K562 (cell line): Measurements from ENCODE around the gene IDNK.
A peak's percentile ranks its signal among the peaks of the same experiment; 100 is the strongest.

Experiments
- BHLHE40 ChIP-seq: IDR thresholded peaks from 2 replicates; pipeline ENCODE4 v1.6.1; 2011; ENCODE audit warnings: low read length, improper control_type of control experiment
- MAFG ChIP-seq: fragments of 450-650 bp; conservative IDR thresholded peaks from 2 replicates; pipeline ENCODE4 v1.6.1; 2016; ENCODE audit warnings: missing genetic modification characterization, missing compliant biosample characterization
- NCOR1 ChIP-seq: fragments of 450-650 bp; IDR thresholded peaks from 2 replicates; pipeline ENCODE4 v1.6.1; 2016; ENCODE audit warnings: mild to moderate bottlenecking, moderate library complexity
- RFX1 ChIP-seq: fragments of 450-650 bp; IDR thresholded peaks from 2 replicates; pipeline ENCODE4 v1.6.1; 2016; ENCODE audit warnings: mild to moderate bottlenecking, moderate library complexity
- XRCC5 ChIP-seq: fragments of 200-400 bp; formaldehyde crosslinking; IDR thresholded peaks from 2 replicates; pipeline ENCODE4 v1.6.1; 2017; ENCODE audit warnings: low read depth, mild to moderate bottlenecking, low read length
- YY1 ChIP-seq, 3 experiments: IDR thresholded peaks; 2 replicates each; pipeline ENCODE4 v1.6.1; 2011; ENCODE audit warnings: low read length in 2 of 3, mild to moderate bottlenecking in 2 of 3, moderate library complexity in 2 of 3, borderline replicate concordance in 1 of 3, control low read depth in 1 of 3, low read depth in 1 of 3; ENCODE audit not compliant: insufficient read depth in 3 of 3, insufficient replicate concordance in 2 of 3, control insufficient read depth in 1 of 3, insufficient read length in 1 of 3; ENCODE audit errors: extremely low read depth in 1 of 3
- ZFP36 ChIP-seq: fragments of 150-350 bp; IDR thresholded peaks from 2 replicates; pipeline ENCODE4 v1.6.1; 2018; ENCODE audit warnings: low read length, low read depth; ENCODE audit not compliant: partially characterized antibody
- TF ChIP-seq, protein P1 (sequence below): sonication (generic); formaldehyde crosslinking; IDR thresholded peaks from 2 replicates; pipeline ENCODE4 v1.9.0; 2022; ENCODE audit warnings: mild to moderate bottlenecking, missing genetic modification reagents
- TF ChIP-seq, protein P2 (sequence below): fragments of 450-650 bp; formaldehyde crosslinking; IDR thresholded peaks from 2 replicates; pipeline ENCODE4 v1.4.0; 2022; ENCODE audit warnings: missing genetic modification characterization
- TF ChIP-seq, protein P3 (sequence below): IDR thresholded peaks from 2 replicates; pipeline ENCODE4 v1.6.1; 2011; ENCODE audit not compliant: insufficient read length; ENCODE audit errors: extremely low read depth
- TF ChIP-seq, protein P4 (sequence below), 3 experiments: IDR thresholded peaks in 2 of 3; conservative IDR thresholded peaks in 1 of 3; 2 replicates each; pipeline ENCODE4 v1.5.1; 2011 to 2012; ENCODE audit warnings: low read length in 3 of 3, mild to moderate bottlenecking in 3 of 3, control low read depth in 2 of 3, improper control_type of control experiment in 1 of 3, inconsistent platforms in 1 of 3, low read depth in 1 of 3, mixed read lengths in 1 of 3, moderate library complexity in 1 of 3; ENCODE audit not compliant: insufficient read depth in 2 of 3

DNA sequence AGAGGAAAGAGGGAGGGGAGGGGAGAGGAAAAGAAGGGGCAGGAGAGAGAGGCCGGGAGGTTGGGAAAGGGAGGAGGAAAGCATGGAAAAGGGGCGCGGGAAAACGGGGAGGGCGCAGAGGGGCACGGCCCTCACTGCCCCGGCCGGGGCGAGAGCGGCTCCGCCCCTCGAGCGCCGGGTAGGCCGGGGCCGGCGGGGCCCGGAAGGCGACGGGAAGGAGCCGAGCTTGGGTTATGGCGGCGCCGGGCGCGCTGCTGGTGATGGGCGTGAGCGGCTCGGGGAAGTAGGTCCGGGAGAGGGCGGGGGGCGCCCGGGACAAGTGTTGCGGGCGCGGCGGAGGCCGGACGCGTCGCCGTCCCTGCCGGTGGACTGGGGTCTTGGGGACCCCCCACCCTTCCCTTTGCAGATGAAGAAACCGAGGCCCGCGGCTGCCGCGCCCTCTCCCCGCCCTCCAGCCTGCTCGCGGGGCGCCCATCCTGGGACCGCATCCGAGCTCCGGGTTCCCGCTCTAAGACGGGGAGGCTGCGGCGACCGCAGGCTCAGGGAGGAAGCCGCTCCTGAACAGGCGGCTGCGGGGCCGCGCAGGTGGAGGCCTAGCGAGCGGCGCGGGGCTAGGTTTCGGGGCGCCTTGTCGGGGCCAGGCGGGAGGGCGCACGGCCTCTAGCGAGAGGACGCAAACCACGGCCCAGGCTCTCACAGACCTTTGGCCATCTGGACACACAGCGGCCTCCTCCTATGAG lies at the start of gene IDNK:
- TF ChIP-seq, protein P1, sequence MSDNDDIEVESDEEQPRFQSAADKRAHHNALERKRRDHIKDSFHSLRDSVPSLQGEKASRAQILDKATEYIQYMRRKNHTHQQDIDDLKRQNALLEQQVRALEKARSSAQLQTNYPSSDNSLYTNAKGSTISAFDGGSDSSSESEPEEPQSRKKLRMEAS, result peak; percentile 27; the same call in 1 of the 2 replicates
- TF ChIP-seq BHLHE40 (no peak), XRCC5 (no peak), RFX1 (no peak), NCOR1 (no peak), MAFG (no peak), YY1 (IDR thresholded peaks at IDR 0.05; ENCODE audit: borderline replicate concordance in 1 of 3, control insufficient read depth in 1 of 3, extremely low read depth in 1 of 3, insufficient read depth in 3 of 3, insufficient read length in 1 of 3, insufficient replicate concordance in 2 of 3, low read depth in 1 of 3, low read length in 2 of 3) (peak in 2 of 3 experiments; percentile 81 to 86), ZFP36 (no peak)
- TF ChIP-seq, protein P2, sequence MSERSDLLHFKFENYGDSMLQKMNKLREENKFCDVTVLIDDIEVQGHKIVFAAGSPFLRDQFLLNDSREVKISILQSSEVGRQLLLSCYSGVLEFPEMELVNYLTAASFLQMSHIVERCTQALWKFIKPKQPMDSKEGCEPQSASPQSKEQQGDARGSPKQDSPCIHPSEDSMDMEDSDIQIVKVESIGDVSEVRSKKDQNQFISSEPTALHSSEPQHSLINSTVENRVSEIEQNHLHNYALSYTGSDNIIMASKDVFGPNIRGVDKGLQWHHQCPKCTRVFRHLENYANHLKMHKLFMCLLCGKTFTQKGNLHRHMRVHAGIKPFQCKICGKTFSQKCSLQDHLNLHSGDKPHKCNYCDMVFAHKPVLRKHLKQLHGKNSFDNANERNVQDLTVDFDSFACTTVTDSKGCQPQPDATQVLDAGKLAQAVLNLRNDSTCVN (CRISPR knock-in tag), result no peak
- TF ChIP-seq, protein P3, sequence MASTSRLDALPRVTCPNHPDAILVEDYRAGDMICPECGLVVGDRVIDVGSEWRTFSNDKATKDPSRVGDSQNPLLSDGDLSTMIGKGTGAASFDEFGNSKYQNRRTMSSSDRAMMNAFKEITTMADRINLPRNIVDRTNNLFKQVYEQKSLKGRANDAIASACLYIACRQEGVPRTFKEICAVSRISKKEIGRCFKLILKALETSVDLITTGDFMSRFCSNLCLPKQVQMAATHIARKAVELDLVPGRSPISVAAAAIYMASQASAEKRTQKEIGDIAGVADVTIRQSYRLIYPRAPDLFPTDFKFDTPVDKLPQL, result no peak
- TF ChIP-seq, protein P4, sequence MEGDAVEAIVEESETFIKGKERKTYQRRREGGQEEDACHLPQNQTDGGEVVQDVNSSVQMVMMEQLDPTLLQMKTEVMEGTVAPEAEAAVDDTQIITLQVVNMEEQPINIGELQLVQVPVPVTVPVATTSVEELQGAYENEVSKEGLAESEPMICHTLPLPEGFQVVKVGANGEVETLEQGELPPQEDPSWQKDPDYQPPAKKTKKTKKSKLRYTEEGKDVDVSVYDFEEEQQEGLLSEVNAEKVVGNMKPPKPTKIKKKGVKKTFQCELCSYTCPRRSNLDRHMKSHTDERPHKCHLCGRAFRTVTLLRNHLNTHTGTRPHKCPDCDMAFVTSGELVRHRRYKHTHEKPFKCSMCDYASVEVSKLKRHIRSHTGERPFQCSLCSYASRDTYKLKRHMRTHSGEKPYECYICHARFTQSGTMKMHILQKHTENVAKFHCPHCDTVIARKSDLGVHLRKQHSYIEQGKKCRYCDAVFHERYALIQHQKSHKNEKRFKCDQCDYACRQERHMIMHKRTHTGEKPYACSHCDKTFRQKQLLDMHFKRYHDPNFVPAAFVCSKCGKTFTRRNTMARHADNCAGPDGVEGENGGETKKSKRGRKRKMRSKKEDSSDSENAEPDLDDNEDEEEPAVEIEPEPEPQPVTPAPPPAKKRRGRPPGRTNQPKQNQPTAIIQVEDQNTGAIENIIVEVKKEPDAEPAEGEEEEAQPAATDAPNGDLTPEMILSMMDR (IDR thresholded peaks at IDR 0.05 in 2 of 3, conservative IDR thresholded peaks at IDR 0.05 in 1 of 3; ENCODE audit: insufficient read depth in 2 of 3, low read depth in 1 of 3, low read length in 3 of 3), result no peak
